WI38 (cell line): Measurements from ENCODE around the gene YIPF5.
A peak's percentile ranks its signal among the peaks of the same experiment; 100 is the strongest.

ENCODE experiments used
- H3K4me3 ChIP-seq: 2 replicates; pipeline ENCODE4 v1.5.1; 2011; ENCODE audit warnings: low read depth, mild to moderate bottlenecking, control low read depth, low read length
- CTCF ChIP-seq: IDR thresholded peaks from 2 replicates; pipeline ENCODE4 v1.5.1; 2012; ENCODE audit warnings: low read depth, mild to moderate bottlenecking, control low read depth, low read length

YIPF5 gene

GRCh38 chr5:144194144-144194543, 23.7 kb upstream of the YIPF5 start:
- no peak overlapping the region for H3K4me3 ChIP-seq

GRCh38 chr5:144192661-144193060, 22.2 kb upstream of the YIPF5 start:
- no peak for TF ChIP-seq CTCF
- H3K4me3 ChIP-seq: no peak overlapping the region

More at GRCh38 chr5:144194144-144194543, 23.7 kb upstream of the YIPF5 start:
- no peak for TF ChIP-seq CTCF

GRCh38 chr5:144191998-144192397, 21.5 kb upstream of the YIPF5 start:
- H3K4me3 ChIP-seq: no peak overlapping the region

GRCh38 chr5:144191531-144191930, 21.1 kb upstream of the YIPF5 start:
- no peak overlapping the region for H3K4me3 ChIP-seq
- no peak for TF ChIP-seq CTCF

More at GRCh38 chr5:144191998-144192397, 21.5 kb upstream of the YIPF5 start:
- TF ChIP-seq CTCF: no peak

GRCh38 chr5:144189800-144190429, 19.5 kb upstream of the YIPF5 start:
- no peak for TF ChIP-seq CTCF
- no peak overlapping the region for H3K4me3 ChIP-seq

- no peak for TF ChIP-seq CTCF
- no peak overlapping the region for H3K4me3 ChIP-seq
These were observed 17.3 kb upstream of the YIPF5 start for GRCh38 chr5:144187699-144188294.

GRCh38 chr5:144183254-144183889, 12.9 kb upstream of the YIPF5 start:
- no peak overlapping the region for H3K4me3 ChIP-seq
- TF ChIP-seq CTCF: peak; percentile 39; the same call in 1 of the 2 replicates
